Vagina (tissue), 2 donors: Measurements from ENCODE around the gene SPOCK2. TPM values are rescaled to one million over a fixed set of nuclear protein-coding genes. Genes with fewer than 3 reads are reported as not detected.

ENCODE experiments used
- DNase-seq, 2 donors: peaks; one replicate each; pipeline ENCODE4 v3.0.0-alpha.2; 2017; ENCODE audit errors: extremely low spot score in 2 of 2
- H3K27ac ChIP-seq: fragments of 200-600 bp; sonication (generic); one replicate; pipeline ENCODE4 v1.5.1; 2019
- H3K27me3 ChIP-seq: fragments of 200-600 bp; sonication (generic); one replicate; pipeline ENCODE4 v1.5.1; 2019
- H3K36me3 ChIP-seq, 2 donors: fragments of 200-600 bp; sonication (generic); one replicate each; pipeline ENCODE4 v1.5.1; 2017 to 2019
- H3K4me1 ChIP-seq: fragments of 200-600 bp; sonication (generic); one replicate; pipeline ENCODE4 v1.5.1; 2019
- H3K4me3 ChIP-seq, 2 donors: fragments of 200-600 bp; sonication (generic); 1 replicate in 1 of 2; 2 replicates in 1 of 2; pipeline ENCODE4 v1.5.1; 2016 to 2019
- H3K9me3 ChIP-seq: fragments of 200-600 bp; sonication (generic); one replicate; pipeline ENCODE4 v1.5.1; 2019
- POLR2A ChIP-seq, 2 donors: fragments of 450-650 bp; IDR thresholded peaks; one replicate each; pipeline ENCODE4 v1.6.1; 2017; ENCODE audit warnings: antibody characterized with exemption in 2 of 2, mild to moderate bottlenecking in 2 of 2, moderate library complexity in 2 of 2
- POLR2AphosphoS5 ChIP-seq, 2 donors: sonication (generic); formaldehyde crosslinking; IDR thresholded peaks; one replicate each; pipeline ENCODE4 v1.9.0; 2017; ENCODE audit warnings: antibody characterized with exemption in 2 of 2, mild to moderate bottlenecking in 2 of 2, low read depth in 1 of 2; ENCODE audit not compliant: insufficient read depth in 1 of 2
- intact Hi-C: fragments of 100-400 bp; cut with DNase I; formaldehyde crosslinking; loops from one replicate; pipeline ENCODE4 v1.15.1; 2023
- total RNA-seq: library from RNA; depleted of rRNA; stranded (reverse); fragments of >200 nt; gene quantifications from one replicate; pipeline ENCODE4 v1.2.3, GENCODE V29; 2016
- TF ChIP-seq, protein P1 (sequence below), 3 experiments: fragments of 450-650 bp in 2 of 3; fragments of 200-600 bp in 1 of 3; sonication (generic) in 1 of 3; IDR thresholded peaks; one replicate each; pipeline ENCODE4 v1.5.1; 2017 to 2019; ENCODE audit warnings: antibody characterized with exemption in 3 of 3, mild to moderate bottlenecking in 2 of 3, moderate library complexity in 2 of 3

Gene SPOCK2
- total RNA-seq, 1 donor from 2014 or later, result 46.9 TPM

GRCh38 chr10:72063703-72064391 lies 24.5 kb downstream of the SPOCK2 start:
- intact Hi-C loops, result no loop called here
- Histone ChIP-seq H3K4me1 (peaks cover 6% of the 10 kb centered on the region), H3K9me3 (no peaks in the 10 kb centered on the region), H3K36me3 (no peaks in the 10 kb centered on the region), H3K27me3 (no peaks in the 10 kb centered on the region), H3K27ac (no peak overlapping the region), H3K4me3 (no peak overlapping the region)
- DNase-seq, result no peak
- TF ChIP-seq POLR2A (IDR thresholded peaks at IDR 0.05), result no peak
- no peak for TF ChIP-seq POLR2AphosphoS5 (IDR thresholded peaks at IDR 0.05; ENCODE audit: insufficient read depth in 1 of 2, low read depth in 1 of 2)
- TF ChIP-seq, protein P1, sequence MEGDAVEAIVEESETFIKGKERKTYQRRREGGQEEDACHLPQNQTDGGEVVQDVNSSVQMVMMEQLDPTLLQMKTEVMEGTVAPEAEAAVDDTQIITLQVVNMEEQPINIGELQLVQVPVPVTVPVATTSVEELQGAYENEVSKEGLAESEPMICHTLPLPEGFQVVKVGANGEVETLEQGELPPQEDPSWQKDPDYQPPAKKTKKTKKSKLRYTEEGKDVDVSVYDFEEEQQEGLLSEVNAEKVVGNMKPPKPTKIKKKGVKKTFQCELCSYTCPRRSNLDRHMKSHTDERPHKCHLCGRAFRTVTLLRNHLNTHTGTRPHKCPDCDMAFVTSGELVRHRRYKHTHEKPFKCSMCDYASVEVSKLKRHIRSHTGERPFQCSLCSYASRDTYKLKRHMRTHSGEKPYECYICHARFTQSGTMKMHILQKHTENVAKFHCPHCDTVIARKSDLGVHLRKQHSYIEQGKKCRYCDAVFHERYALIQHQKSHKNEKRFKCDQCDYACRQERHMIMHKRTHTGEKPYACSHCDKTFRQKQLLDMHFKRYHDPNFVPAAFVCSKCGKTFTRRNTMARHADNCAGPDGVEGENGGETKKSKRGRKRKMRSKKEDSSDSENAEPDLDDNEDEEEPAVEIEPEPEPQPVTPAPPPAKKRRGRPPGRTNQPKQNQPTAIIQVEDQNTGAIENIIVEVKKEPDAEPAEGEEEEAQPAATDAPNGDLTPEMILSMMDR (IDR thresholded peaks at IDR 0.05), result no peak

DNA sequence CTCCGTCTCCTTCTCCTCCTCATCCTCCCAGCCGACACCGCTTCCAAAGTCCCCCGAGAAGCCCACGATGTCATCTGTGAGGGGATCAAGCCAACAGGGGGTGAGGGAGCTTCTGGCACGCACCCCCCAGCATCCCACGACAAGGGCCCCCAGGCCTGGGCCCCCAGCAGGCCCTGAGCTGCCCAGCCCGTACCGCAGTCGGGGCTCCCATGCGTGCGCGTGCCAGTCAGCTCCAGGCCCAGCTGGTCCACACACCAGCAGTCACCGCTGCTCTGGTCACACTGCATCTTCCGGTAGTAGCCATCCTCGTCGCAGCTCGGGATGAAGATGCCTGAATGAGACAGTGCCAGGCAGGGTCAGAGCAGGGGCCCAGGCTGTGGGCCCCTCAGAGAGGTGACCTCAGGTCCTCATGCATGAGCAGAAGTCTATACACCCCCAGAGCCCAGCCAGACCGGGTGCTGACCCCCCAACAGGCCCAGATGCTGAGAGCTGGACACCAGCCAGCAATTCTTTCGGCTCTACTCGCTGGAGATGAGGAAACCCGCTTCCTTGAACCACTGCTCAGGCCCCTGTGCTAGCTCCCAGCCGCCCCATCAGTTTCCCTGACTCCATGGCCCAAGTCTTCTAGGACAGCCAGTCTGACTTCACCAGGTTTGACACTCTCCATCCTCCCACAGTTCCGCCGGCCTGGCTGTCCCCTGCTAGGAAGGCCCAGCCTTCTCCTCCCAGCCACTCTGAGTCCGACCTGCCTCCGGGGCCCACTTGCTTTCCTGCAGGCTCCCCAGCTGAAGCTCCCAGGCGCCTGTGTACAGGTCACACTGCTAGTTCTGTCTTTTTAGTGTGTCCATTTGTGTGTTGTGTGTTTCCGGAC lies 25.3 kb downstream of the SPOCK2 start:
- intact Hi-C loops, result no loop called here
- no peaks in the 10 kb centered on the region for H3K4me1 ChIP-seq
- no peaks in the 10 kb centered on the region for H3K9me3 ChIP-seq
- H3K27ac ChIP-seq, result no peak overlapping the region
- TF ChIP-seq, protein P1 (IDR thresholded peaks at IDR 0.05), result no peak
- TF ChIP-seq POLR2AphosphoS5 (IDR thresholded peaks at IDR 0.05; ENCODE audit: insufficient read depth in 1 of 2, low read depth in 1 of 2) (no peak), POLR2A (IDR thresholded peaks at IDR 0.05) (no peak)
- H3K27me3 ChIP-seq, result no peaks in the 10 kb centered on the region
- no peak for DNase-seq
- no peaks in the 10 kb centered on the region for H3K36me3 ChIP-seq
- no peak overlapping the region for H3K4me3 ChIP-seq

DNA sequence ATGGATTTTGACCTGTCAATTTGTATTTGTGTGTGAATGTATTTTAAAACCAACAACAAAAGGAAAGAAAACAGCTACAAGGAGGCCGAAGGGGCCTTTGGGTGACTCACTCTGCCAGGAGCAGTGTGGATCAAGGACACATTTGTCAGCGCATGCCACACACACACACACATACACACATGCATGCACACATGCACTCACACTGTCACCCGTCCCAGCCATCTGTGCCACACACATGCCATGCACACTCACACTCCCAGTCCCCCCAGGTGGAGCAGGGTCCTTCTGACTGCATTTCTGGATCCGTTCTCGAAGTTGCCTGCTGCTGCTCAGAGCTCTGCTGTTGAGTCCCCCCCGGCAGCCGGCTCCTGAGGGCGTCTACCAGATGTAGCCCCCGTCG lies 26.0 kb downstream of the SPOCK2 start:
- Histone ChIP-seq H3K27me3 (no peaks in the 10 kb centered on the region), H3K9me3 (no peaks in the 10 kb centered on the region), H3K36me3 (no peaks in the 10 kb centered on the region), H3K27ac (no peak overlapping the region), H3K4me3 (no peak overlapping the region), H3K4me1 (no peaks in the 10 kb centered on the region)
- intact Hi-C loops, result no loop called here
- no peak for DNase-seq
- TF ChIP-seq, protein P1 (IDR thresholded peaks at IDR 0.05), result no peak
- no peak for TF ChIP-seq POLR2A (IDR thresholded peaks at IDR 0.05)
- no peak for TF ChIP-seq POLR2AphosphoS5 (IDR thresholded peaks at IDR 0.05; ENCODE audit: insufficient read depth in 1 of 2, low read depth in 1 of 2)

GRCh38 chr10:72061930-72062329 lies 26.4 kb downstream of the SPOCK2 start:
- DNase-seq, result no peak
- H3K27ac ChIP-seq, result no peak overlapping the region
- no peaks in the 10 kb centered on the region for H3K4me1 ChIP-seq
- TF ChIP-seq, protein P1 (IDR thresholded peaks at IDR 0.05), result no peak
- no peak for TF ChIP-seq POLR2A (IDR thresholded peaks at IDR 0.05)
- no peak for TF ChIP-seq POLR2AphosphoS5 (IDR thresholded peaks at IDR 0.05; ENCODE audit: insufficient read depth in 1 of 2, low read depth in 1 of 2)
- no peaks in the 10 kb centered on the region for H3K9me3 ChIP-seq
- H3K36me3 ChIP-seq, result no peaks in the 10 kb centered on the region
- H3K27me3 ChIP-seq, result no peaks in the 10 kb centered on the region
- no peak overlapping the region for H3K4me3 ChIP-seq
- intact Hi-C loops, result no loop called here

DNA sequence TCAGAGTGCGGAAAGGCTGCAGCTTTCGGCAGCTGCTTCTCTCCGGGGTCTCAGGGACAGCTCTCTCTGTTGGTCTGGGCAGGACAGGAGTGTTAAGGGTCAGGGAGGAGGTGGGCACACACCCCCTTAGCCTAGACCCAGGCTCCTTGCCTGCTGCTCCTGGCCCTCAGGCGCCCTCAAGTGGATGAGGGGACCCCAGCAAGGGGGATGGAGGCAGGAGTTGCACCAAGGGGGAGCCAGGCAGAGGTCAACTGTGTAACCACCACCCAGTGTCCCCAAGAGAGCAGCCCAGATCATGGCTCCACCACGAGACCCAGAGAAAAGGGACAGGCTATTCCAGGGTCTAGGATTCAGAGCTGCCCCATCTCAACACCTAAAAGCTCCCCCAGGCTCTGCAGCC lies 26.9 kb downstream of the SPOCK2 start:
- Histone ChIP-seq H3K27ac (no peak overlapping the region), H3K9me3 (no peaks in the 10 kb centered on the region), H3K4me3 (no peak overlapping the region), H3K36me3 (no peaks in the 10 kb centered on the region), H3K4me1 (no peaks in the 10 kb centered on the region), H3K27me3 (no peaks in the 10 kb centered on the region)
- TF ChIP-seq, protein P1 (IDR thresholded peaks at IDR 0.05), result no peak
- TF ChIP-seq POLR2AphosphoS5 (IDR thresholded peaks at IDR 0.05; ENCODE audit: insufficient read depth in 1 of 2, low read depth in 1 of 2) (no peak), POLR2A (IDR thresholded peaks at IDR 0.05) (no peak)
- intact Hi-C loops, result no loop called here
- no peak for DNase-seq
